HG03108 (cell line): ENCODE results near the gene UPF2.
"Not testable (repeated sequence)": the region's sequence is repeated elsewhere in the genome, so short reads cannot be mapped to it uniquely, and the experiment has no call there.

Experiments used
- ATAC-seq: cut with Tn5 transposase; IDR thresholded peaks from one replicate; pipeline ENCODE4 v1.9.1; 2021; ENCODE audit warnings: moderate library complexity; ENCODE audit not compliant: unreplicated experiment

The UPF2 gene

DNA sequence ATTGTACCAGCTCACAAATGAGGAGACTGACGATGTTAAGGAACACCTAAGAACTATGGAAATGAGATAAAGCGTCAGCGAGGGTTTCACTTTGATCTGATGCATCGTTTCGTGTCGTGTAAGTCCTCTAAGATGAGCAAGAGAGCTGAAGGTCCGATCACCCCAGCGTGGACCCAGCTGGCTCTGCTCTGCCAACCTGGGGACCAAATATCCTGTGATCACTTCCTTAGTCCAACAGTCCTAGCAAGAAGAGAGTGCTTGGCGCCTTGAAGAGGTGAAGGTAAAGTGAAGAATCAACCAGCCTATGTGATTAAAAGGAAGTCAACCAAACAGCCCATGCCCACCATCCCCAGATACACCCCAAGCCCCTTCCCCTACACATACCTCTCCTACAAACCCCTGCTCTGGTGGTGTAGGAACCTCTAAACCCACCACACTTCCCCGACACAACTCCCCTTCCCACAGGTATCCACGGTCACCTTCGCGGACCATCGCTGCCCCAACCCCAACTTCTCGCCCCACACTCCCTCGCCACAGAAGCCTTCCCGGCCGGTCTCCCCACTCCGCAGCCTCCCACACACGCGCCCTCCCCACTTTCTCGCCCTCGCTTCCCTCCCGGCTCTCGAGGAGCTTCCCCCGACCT, 722 bp downstream of the UPF2 start:
- ATAC-seq, result no peak

DNA sequence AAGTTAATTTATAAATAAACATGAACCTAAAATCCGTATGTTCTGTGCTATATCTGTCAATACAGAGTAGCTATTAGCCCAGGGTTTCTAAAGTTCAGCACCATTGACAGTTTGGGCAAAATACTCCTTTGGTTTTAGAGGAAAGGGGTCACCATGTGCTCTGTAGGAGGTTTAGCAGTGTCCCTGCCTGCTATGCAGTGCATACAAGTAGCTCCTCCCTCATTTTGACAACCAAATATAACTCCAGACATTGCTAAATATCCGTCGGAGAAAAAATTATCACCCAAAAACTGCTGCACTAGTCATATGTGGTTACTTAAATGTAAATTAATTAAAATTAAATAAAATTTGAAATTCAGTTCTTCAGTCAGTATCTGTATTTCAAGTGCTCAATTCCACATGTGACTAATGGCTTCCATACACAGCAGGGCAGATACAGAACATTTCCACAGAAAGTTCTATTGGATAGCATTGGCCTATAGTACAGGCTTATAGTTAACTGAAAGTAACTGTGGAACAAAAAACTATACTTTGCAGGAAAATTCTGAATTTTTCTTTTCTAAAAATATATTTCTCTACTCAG, 6.4 kb downstream of the UPF2 start:
- no peak for ATAC-seq

DNA sequence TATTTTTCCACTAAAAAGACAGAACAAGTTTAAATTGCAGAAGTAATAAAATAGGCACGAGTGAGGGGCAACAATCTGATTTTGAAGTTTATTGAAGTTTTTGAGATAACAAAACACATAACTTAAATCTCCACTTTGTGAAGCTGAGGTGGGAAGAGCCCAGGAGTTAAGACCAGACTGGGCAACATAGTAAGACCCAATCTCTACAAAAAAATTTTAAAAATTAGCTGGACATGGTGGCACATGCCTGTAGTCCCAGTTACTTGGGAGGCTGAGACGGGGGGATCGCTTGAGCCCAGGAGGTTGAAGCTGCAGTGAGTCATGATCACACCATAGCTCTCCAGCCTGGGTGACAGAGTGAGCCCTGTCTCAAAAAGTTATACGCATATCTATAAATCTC, 11.2 kb downstream of the UPF2 start:
- no peak for ATAC-seq

DNA sequence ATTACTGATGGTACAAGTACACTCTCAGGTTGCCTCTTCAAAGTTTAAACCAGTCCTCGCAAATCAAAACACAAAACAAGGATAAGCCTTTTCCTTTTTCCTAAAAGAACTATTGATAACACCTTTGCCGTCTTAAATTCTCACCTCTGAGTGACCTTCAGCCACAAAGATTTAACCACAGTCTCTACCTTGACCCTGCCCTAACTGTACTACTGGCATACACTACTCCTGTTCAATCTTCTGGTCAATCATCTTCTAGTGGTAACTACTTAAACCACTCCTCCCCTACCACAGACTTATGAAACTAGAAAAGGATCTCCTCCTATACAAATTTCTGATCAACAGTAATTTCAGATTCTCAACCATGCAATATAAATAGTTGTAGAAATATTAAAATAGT, 15.1 kb downstream of the UPF2 start:
- peak; percentile 93 for ATAC-seq

DNA sequence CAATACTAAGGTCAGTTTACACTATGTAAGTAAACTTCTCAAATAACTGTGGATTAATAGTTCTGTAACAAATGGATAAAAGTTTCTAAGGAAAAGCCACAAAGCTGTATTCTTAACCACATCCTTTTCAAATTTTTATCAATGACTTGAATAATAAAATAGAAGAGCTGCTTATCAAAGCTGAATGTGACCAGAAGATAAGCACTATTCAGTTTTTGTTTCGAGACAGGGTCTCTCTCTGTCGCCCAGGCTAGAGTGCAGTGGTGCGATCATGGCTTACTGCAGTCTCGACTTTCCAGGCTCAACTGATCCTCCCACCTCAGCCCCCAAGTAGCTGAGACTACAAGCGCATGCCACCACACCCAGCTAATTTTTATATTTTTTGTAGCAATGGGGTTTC, 17.0 kb downstream of the UPF2 start:
- no peak for ATAC-seq

DNA sequence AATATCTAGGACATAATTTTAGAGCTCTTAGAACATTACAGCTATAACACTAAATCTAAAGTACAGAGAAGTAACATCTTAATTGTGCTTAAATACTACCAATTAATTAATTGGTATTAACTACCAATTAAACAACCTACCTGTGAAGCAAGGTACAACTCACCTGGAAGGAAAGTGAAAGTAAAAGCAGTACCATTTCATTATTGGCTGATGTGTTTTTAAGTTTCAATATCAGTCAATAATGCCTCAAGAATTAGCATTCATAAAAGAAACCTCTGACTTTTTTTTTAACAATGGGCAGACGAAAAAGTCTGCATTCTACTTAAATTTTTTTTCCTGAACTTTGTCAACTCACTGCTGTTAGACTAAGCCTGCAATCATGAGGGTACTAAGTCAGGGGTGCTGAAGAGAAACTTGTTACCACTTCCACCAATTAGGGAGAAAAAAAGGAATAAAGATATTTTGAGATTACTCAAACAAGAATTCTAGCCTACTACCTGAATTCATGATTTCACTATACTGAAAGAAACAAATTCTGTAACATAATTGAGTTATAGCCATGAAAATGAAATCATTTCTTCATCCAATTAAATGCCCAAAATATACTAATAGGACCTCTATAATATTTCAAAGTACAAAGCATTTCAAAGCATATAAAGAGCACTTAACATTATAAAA, 19.9 kb downstream of the UPF2 start:
- ATAC-seq, result no peak

DNA sequence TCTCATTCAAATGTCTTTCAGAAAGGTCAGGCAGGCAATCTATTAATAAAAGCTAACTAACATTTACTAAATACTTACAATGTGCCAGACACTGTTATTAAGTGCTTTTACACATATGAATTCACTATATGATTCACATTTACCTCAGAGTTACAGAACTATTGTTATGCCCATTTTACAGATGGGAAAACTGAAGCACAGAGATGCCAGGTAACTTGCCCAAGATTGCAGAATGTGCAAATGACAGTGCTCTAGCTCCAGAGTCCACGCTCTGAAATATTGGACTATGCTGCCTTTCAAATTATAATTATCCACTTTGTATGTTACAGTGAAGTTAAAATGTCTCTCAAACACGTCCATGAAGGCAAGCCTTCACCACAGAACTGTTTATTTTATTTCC, 22.0 kb downstream of the UPF2 start:
- no peak for ATAC-seq

DNA sequence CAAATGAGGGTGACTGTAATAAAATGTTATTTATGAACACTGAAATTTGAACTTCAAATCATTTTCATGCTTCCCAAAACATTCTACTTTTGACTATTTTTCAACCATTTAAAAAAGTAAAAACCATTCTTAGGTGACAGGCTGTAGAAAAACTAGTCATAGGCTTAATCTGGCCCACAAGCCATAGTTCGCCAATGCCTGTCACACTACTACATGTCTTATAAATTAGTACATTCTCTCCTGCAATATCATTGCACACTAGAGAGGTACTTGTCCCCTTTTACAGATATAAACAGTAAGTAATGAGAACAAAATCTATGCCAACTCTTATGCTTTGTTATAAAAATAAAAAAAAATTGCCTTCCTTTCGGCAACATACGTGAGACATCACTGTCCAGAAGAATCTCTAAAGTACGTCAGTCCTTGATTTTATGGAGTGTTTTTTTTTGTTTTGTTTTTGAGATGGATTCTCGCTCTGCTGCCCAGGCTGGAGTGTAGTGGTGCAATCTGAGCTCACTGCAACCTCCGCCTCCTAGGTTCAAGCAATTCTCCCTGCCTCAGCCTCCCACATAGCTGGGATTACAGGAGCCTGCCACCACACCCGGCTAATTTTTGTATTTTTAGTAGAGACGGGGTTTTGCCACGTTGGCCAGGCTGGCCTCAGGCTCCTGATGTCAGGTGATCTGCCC, 23.2 kb downstream of the UPF2 start:
- ATAC-seq, result no peak

DNA sequence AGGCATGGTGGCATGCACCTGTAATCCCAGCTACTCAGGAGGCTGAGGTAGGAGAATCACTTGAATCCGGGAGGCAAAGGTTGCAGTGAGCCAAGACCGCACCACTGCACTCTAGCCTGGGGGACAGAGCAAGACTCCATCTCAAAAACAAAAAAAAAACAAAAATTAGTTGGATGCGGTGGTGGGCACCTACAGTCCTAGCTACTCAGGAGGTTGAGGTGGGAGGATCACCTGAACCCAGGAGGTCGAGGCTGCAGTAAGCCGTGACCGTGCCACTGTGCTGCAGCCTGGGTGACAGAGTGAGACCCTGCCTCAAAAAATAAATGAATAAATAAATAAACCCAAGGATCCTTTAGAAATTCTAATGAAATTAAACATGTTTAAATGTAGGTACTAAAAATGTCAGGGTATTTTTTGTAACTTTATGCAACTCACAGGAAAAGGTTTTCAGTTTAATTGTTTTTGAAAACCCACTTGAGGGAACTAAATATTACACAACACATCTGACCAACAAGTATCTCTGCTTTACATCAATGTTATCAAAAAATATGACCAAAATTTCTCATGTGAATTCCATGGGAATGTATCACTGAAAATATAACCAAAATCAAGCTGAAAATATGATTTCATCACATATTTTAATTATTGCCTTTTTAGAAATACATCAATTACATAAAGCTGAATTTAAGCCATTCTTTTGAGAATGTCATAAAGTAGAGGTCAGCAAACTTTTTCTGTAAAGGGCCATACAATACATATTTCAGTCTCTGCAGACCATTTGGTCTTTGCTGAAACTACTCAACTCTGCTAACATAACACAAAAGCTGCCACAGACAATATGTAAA, 23.9 kb downstream of the UPF2 start:
- no peak for ATAC-seq

DNA sequence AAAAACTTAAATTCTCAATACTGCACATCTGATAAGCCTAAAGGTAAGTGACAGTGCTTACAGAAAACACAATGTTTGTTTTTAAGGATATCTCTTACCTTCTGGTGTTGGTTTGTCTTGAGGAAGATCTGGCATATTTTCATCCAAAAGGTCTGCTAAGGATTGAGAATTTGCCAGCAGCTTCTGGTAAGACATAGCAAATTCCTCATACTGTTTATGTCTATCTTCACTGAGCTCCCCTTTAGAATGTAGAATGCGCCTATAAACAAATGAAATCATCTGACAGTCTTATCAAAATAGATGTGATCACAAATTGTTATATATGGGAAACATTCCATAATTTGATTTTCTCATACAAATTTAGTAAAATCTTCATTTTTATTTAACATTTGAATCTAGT, 28.7 kb downstream of the UPF2 start:
- no peak for ATAC-seq

DNA sequence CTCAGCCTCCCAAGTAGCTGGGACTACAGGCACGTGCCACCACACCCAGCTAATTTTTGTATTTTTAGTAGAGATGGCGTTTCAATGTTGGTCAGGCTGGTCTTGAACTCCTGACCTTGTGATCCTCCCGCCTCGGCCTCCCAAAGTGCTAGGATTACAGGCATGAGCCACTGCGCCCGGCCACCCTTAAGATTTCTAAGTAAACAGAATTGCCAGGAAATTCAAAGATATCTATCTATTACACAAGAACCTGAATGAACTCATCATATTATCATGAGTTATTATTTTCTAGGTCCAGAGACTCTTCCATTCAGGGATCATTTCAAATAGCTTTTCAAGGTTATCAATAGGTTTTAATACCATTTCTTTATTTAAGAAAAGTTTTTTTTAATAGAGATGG, 29.2 kb downstream of the UPF2 start:
- ATAC-seq, result not testable (repeated sequence)

DNA sequence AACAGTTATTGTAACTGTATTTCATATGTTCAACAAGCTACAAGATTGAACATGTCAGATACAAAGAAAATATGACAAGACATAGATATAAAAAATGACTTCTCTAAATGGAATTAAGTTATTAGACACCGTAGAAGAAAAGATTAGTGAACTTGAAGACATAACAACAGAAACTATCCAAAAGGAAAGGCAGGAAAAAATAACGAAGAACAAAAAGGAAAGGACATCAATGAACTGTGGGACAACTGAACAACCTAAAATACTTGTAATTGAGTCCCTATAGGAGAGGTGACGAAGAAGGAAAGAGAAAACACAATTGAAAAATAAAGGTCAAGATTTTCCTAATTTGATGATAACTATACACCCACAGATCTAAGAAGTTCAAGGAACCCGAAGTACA, 32.3 kb downstream of the UPF2 start:
- no peak for ATAC-seq

DNA sequence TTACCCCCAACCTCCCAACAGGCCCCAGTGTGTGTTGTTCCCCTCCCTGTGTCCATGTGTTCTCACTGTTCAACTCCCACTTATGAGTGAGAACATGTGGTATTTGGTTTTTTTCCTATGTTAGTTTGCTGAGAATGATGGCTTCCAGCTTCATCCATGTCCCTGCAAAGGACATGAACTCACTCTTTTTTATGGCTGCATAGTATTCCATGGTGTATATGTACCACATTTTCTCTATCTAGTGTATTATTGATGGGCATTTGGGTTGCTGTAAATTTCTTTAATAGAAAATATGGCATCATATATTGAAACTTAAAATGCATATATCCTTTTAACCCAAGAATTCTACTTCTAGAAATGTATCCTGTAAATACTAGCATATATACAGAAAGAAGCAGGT, 33.8 kb downstream of the UPF2 start:
- not testable (repeated sequence) for ATAC-seq

DNA sequence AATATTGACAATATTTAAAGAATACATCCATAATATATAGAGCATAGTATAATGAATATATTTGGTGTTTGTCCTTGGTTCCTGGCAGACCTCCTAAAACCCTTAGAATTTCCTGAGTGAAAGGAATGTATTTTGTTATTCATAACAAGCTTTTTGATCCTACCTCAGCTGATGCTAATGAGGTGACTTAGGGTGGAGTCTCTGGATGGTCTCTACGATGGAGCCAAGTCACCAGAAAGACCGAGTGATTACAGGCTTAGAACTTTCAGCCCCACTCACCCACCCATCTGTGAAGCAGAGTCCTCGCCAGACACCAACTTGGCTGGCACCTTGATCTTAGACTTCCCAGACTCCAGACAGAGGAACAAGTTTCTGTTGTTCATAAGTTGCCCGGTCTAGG, 35.9 kb downstream of the UPF2 start:
- no peak for ATAC-seq

DNA sequence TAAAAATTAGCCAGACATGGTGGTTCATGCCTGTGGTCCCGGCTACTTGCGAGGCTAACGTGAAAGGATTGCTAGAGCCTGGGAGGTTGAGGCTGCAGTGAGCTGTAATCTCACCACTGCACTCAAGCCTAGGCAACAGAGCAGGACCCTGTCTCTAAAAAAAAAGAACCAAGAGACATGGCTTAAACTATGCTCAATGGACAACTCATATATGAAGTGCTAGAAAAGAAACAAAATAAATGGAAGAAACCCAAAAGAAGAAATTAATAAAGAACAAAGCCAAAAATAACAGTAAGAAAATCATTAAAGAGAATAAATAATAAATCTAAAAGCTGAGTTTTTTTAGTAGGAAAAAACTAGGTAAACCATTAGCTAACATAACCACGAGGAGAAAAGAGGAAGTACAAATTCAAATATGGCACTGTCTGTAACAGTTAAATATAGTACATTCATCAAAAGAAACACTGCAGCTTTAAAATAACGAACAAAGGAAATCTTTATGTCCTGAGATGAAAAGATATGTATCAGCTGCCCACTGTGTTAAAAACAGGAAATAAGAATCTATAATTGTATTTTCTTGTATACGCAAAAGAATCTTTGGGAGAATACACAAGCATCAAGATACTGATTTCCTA, 48.7 kb downstream of the UPF2 start:
- ATAC-seq, result peak; percentile 81

DNA sequence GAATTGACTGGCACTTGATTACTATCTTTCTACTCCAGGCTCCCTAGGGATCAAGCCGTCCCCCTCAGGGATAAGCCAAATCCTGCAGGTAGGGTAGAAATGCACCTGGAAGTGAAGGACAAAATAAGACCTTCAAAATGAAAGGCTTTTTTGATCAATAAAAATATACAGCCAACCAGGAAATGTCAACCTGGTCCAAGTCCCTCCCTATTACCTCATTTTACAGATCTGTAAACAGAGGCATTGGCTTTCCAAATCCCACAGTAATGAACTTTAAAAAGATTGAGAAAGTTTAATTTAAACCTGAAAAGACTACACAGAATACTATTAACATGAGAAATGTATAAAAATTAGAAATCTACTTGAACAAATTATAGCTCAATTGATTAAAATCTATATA, 53.7 kb downstream of the UPF2 start:
- no peak for ATAC-seq

DNA sequence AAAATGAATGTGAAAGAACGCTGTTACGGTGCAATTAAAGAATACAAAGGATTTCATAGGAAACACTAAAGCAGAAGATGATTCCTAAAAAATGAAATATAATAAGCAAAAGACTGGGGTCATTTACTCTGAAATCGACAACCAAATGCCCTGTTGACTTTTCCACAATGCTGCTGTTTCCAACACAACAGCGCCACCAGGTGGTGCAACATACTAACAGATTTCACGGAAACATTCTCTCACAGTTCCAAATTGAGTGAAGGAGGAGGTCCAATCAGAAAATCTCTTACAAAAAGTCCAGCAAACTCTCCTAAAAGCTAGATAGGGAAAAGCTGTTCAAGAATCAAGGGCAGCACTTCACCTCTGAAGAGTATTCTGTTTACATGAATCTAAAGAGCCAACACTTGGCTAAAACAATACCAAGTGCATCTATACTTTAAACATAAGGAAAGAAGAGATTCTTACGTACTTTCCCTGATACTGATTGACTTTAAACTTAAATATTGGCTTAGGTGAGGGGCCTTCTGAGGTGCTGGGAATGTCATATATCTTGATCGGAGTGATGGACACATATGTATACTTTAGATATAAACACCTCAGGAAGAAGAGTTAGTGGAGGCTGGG, 55.9 kb downstream of the UPF2 start:
- ATAC-seq, result no peak

DNA sequence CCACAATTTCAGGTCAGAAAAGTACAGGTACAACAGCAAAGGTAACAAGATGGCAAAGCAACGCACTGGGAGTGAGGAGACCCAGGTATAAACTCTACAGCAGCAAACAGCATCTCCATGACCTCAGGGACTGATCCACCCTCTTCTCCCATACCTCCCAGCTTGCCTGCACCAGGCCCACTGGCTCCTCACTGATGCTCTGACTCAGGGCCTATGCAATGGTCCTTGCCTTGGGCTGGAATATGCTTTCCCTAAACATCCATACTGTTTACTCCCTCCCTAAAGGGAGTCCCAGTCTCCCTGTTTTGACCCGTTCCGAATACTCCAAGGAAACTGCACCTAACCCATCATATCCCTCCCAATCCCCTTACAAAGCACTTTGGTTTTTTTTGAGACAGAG, 60.4 kb downstream of the UPF2 start:
- ATAC-seq, result no peak

DNA sequence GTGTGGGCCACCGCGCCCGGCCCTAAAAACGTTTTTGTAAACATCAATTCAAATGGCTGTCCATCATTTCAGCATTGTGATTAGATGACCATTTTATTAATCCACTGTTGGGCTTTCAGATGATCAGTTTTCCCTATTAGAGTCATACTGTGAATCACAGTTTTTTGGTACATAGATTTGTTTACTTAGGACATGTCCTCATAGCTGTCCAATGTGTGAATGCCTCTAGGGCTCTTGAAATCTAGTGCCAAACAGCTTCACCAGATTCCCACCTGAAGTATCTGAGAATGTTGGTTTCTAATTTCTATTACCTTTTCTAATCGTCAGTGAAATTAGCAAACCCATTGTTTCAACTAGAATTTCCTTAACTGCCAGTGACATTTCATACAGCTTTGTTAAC, 66.8 kb downstream of the UPF2 start:
- no peak for ATAC-seq

DNA sequence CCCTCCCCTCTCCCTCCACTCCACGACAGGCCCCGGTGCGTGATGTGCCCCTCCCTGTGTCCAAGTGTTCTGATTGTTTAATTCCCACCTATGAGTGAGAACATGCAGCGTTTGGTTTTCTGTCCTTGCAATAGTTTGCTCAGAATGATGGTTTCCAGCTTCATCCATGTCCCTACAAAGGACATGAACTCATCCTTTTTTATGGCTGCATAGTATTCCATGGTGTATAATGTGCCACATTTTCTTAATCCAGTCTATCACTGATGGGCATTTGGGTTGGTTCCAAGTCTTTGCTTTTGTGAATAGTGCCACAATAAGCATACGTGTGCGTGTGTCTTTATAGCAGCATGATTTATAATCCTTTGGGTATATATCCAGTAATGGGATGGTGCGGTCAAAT, 70.1 kb downstream of the UPF2 start:
- not testable (repeated sequence) for ATAC-seq
